ENCODE data around the gene PSMB5. TPM values are rescaled to one million over a fixed set of nuclear protein-coding genes. Genes with fewer than 3 reads are reported as not detected.

Gene PSMB5
- total RNA-seq, 2 experiments from 2014 or later: 20.1 to 24.5 TPM

DNA sequence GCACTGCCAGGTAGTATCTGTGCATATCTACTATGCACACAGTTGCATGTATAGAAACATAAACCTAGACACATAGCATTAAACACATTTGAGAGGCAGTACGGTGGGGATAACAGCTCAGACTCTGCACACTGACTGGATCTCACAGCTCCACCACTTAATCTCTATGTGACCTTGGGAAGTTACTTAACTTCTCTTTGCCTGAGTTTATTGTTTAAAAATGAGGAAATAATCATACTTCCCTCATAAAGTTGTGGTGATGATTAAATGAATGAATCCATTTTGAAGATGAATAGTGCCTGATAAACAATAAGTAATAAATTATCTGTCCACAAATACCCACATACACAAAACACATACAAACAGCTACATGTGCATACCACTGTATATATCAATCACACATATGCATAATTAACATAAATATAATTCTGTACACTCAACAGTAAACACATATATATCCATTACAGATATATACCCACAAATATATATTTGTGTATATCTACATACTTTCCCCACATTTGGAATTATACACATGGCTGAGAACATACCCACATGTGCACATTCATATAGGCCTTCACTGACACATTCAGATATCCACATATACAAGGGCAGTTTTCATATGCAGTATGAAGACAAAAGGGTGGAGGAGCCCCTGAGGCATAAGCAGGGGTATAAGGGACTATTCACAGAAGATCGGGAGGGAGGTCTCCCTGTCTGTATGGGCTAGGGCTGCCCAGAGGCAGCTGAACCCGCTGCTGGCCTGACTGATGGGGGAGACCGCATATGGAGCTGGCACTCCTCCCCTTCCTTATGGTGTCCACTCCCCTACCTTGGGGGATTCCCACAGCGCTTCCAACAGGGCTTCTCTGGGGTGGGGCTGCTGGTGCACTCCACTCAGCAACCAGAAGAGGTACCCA, 16.7 kb upstream of the PSMB5 start:
- no peaks in the 10 kb centered on the region for H3K27me3 Mint-ChIP-seq
- DNase-seq (no peak), ATAC-seq (ENCODE audit: poor library complexity) (no peak)
- H3K36me3 Mint-ChIP-seq (ENCODE audit: low read depth): peaks cover 5% of the 10 kb centered on the region
- no peak overlapping the region for H3K27ac ChIP-seq (ENCODE audit: low read depth in 1 of 2, low read length in 2 of 2)
- no peaks in the 10 kb centered on the region for H3K36me3 ChIP-seq (ENCODE audit: insufficient read depth, low read length)
- no peaks in the 10 kb centered on the region for H3K27me3 ChIP-seq (ENCODE audit: control insufficient read depth in 1 of 2, insufficient read depth in 2 of 2, low read length in 2 of 2)
- H3K9me3 Mint-ChIP-seq: no peaks in the 10 kb centered on the region
- TF ChIP-seq, protein P1, sequence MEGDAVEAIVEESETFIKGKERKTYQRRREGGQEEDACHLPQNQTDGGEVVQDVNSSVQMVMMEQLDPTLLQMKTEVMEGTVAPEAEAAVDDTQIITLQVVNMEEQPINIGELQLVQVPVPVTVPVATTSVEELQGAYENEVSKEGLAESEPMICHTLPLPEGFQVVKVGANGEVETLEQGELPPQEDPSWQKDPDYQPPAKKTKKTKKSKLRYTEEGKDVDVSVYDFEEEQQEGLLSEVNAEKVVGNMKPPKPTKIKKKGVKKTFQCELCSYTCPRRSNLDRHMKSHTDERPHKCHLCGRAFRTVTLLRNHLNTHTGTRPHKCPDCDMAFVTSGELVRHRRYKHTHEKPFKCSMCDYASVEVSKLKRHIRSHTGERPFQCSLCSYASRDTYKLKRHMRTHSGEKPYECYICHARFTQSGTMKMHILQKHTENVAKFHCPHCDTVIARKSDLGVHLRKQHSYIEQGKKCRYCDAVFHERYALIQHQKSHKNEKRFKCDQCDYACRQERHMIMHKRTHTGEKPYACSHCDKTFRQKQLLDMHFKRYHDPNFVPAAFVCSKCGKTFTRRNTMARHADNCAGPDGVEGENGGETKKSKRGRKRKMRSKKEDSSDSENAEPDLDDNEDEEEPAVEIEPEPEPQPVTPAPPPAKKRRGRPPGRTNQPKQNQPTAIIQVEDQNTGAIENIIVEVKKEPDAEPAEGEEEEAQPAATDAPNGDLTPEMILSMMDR (IDR thresholded peaks at IDR 0.05): no peak
- no peak overlapping the region for H3K27ac Mint-ChIP-seq
- intact Hi-C loops (cut with DNase I, micrococcal nuclease): no loop called here
- no peak overlapping the region for H3K4me3 ChIP-seq (ENCODE audit: low read length)
- H3K4me3 Mint-ChIP-seq: no peak overlapping the region
- CTCF ChIA-PET: interaction anchor here (1.2 to 1.4 kb wide), 2 partner anchors 17 to 65 kb away, joined by 3 read pairs; no protein-coding TSS in a partner anchor
- peaks cover 6% of the 10 kb centered on the region for H3K4me1 Mint-ChIP-seq (ENCODE audit: low read depth)
- POLR2A ChIA-PET: interaction anchor here (1.8 kb wide), 1 partner anchor 23 kb away, joined by 5 read pairs; no protein-coding TSS in a partner anchor
- no peaks in the 10 kb centered on the region for H3K9me3 ChIP-seq (ENCODE audit: control insufficient read depth in 1 of 2, insufficient read depth in 1 of 2, low read length in 2 of 2)
- peaks cover 8% of the 10 kb centered on the region for H3K4me1 ChIP-seq (ENCODE audit: insufficient read depth, low read length)

DNA sequence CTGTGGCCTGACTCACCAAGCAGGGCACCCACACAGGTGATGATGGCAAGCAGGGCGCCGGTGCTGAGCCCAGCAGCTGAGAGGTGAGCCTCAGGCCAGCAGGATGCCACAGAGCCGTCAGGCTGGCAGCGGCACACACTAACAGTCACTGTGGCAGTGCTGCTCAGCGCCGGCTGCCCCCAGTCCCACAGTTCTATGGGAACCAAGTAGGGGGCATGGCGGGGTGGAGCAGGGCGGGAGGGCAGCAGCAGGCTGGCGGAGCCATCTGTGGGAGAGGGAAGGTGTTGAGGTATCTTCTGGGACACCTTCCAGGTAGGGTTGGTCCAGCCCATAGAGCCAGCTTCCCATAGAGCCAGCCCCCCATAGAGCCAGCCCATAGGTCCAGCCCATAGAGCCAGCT, 14.3 kb upstream of the PSMB5 start:
- Histone ChIP-seq H3K36me3 (ENCODE audit: insufficient read depth, low read length) (no peaks in the 10 kb centered on the region), H3K27ac (ENCODE audit: low read depth in 1 of 2, low read length in 2 of 2) (no peak overlapping the region), H3K27me3 (ENCODE audit: control insufficient read depth in 1 of 2, insufficient read depth in 2 of 2, low read length in 2 of 2) (no peaks in the 10 kb centered on the region), H3K4me1 (ENCODE audit: insufficient read depth, low read length) (no peaks in the 10 kb centered on the region), H3K9me3 (ENCODE audit: control insufficient read depth in 1 of 2, insufficient read depth in 1 of 2, low read length in 2 of 2) (no peaks in the 10 kb centered on the region), H3K4me3 (ENCODE audit: low read length) (no peak overlapping the region)
- Mint-ChIP-seq H3K9me3 (no peaks in the 10 kb centered on the region), H3K36me3 (ENCODE audit: low read depth) (no peaks in the 10 kb centered on the region), H3K4me1 (ENCODE audit: low read depth) (no peaks in the 10 kb centered on the region), H3K27ac (no peak overlapping the region), H3K4me3 (no peak overlapping the region), H3K27me3 (no peaks in the 10 kb centered on the region)
- TF ChIP-seq, protein P1 (IDR thresholded peaks at IDR 0.05): no peak
- ATAC-seq (ENCODE audit: poor library complexity) (no peak), DNase-seq (no peak)
- intact Hi-C loops (cut with DNase I, micrococcal nuclease): no loop called here
- CTCF ChIA-PET: no interaction called here
- POLR2A ChIA-PET: no interaction called here

DNA sequence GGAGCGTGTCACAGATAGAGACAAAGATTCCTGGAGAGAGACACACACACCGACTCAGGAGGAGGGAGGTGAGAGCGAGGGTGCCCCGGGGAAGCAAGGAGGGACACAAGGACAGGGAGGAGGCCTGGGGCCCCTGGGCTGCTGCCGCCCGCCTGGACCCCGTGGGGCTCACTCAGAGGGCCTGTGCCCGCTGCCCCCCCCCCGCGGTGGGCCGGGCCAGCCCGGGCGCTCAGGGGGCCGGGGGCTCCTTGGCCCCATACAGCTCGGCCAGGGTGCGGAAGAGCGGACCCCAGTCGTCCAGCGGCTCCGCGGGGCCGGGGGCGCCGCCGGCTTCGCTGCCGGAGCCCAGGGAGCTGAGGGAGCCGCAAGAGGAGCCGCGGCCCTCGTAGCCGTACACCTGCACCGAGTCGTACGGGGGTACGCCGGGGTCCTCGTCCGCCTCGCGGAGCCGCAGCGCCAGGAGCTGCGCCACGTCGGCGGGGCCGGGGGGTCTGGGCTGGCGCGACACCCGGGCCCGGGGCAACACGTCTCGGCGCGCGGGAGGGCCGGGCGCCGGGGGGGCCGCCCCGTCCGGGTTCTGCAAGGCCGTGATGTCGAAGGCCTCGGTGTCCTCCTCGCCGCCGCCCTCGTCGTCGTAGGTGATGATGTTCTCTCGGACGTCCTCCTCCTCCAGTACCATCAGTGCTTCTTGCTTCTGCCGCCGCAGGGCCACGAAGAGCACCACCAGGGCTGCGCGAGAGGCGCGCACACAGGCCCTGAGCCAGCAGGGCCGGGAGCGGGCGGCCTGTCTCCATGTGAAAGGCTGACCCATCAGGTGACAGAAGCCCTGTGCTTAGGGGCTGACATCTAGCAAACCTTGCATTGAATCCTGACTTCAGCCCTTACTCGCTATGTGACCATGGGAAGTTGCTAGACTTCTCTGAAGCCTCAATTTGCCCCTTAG, 13.3 kb upstream of the PSMB5 start:
- Histone ChIP-seq H3K9me3 (ENCODE audit: control insufficient read depth in 1 of 2, insufficient read depth in 1 of 2, low read length in 2 of 2) (no peaks in the 10 kb centered on the region), H3K4me3 (ENCODE audit: low read length) (no peak overlapping the region), H3K27ac (ENCODE audit: low read depth in 1 of 2, low read length in 2 of 2) (no peak overlapping the region), H3K27me3 (ENCODE audit: control insufficient read depth in 1 of 2, insufficient read depth in 2 of 2, low read length in 2 of 2) (no peaks in the 10 kb centered on the region), H3K36me3 (ENCODE audit: insufficient read depth, low read length) (no peaks in the 10 kb centered on the region), H3K4me1 (ENCODE audit: insufficient read depth, low read length) (no peaks in the 10 kb centered on the region)
- Mint-ChIP-seq H3K27me3 (no peaks in the 10 kb centered on the region), H3K9me3 (no peaks in the 10 kb centered on the region), H3K36me3 (ENCODE audit: low read depth) (no peaks in the 10 kb centered on the region), H3K4me3 (no peak overlapping the region), H3K4me1 (ENCODE audit: low read depth) (no peaks in the 10 kb centered on the region), H3K27ac (no peak overlapping the region)
- ChIA-PET POLR2A (interaction anchor here (1.3 kb wide), 1 partner anchor 47 kb away, joined by 3 read pairs; the partner anchor contains the start of genes ACIN1 and C14orf119), CTCF (no interaction called here)
- DNase-seq (no peak), ATAC-seq (ENCODE audit: poor library complexity) (no peak)
- intact Hi-C loops (cut with DNase I, micrococcal nuclease): no loop called here
- TF ChIP-seq, protein P1 (IDR thresholded peaks at IDR 0.05): no peak

All from CD4-positive, alpha-beta T cell (primary cell).